Nucleus accumbens (tissue), 56 donors: Measurements from ENCODE around the gene ZKSCAN1.

Experiments used
- DNase-seq, 56 donors: peaks; one replicate each; lab custom pipeline; 2025; lab: John Stamatoyannopoulos, UW

ZKSCAN1 gene

DNA sequence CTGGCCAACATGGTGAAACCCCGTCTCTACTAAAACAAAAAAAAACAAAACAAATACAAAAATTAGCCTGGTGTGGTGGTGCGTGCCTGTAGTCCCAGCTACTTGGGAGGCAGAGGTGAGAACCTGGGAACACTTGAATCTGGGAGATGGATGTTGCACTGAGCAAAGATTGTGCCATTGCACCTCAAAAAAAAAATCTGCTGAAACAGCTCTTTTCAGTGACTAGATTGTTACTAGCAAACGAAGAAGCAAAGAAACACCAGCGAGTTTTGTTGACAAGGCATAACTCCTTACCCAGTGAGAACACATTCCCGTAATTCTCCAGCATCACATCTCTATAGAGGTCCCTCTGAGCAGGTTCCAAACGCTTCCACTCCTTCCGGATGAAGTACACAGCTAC is 59.4 kb downstream of the ZKSCAN1 start:
- DNase-seq: no peak

DNA sequence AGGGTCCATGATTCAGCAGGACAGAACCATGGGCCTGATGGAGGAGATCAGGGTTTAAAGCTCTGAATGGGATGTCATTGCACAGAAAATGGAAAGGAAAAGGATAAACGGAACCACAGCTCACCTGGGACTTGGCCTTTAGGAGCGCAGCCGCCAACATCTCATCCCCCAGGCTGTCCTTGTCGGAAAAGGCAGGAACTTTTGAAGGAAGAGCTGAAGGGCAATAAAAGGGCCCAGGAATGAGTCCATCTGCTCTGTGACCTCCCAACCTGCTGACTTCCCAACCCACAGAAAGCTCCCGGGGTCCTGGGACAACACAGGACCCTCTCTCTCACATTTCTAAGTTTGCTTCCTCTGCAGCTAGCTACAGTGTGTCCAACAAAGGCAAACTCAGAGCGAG is 60.0 kb downstream of the ZKSCAN1 start:
- DNase-seq: no peak

DNA sequence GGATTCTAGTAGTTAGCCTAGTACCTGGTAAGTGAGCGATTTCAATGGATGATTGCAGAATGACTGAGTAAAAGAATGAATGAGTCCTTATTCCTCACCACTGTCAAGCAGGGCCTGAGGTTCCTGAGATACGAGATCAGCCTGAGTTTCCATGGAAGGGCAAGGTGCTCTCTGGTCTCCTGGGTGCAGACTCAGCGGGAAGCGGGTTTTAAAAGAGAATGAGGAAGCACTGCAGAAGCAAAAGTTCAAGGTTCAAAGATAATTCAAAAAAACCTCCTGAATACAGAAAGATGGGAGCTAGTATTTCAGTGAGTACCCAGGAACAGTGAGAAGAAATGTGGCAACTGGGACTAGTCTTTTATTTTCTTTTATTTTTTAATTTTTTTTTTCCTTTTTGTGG is 61.8 kb downstream of the ZKSCAN1 start:
- no peak for DNase-seq

DNA sequence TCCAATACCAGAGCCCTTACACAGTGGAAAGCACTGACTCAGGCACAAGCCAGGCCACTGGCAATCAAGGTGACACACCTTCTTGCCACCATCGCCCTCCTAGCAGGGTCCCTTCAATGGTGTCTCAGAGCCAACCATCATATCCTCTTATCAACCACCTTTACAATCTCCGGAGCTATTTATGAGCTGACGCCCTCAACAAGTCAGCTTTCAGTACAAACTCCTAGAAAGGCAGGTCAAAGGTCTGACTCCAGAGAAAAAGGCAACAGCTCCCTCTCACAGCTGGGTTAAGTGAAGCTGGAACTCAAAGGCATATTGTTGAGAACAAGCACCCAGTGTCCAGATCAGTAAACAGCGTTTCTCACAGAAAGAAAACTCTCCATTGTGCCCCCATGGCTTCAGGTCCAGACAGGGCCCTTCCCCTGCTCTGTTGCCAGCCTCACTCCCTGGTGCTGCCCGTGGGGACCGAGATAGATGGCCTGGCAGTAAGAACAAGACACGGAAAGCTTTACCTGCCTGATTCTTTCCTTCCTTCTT is 63.7 kb downstream of the ZKSCAN1 start:
- DNase-seq: peak in 40 of 56 donors; percentile 2 to 80 (median 46)

DNA sequence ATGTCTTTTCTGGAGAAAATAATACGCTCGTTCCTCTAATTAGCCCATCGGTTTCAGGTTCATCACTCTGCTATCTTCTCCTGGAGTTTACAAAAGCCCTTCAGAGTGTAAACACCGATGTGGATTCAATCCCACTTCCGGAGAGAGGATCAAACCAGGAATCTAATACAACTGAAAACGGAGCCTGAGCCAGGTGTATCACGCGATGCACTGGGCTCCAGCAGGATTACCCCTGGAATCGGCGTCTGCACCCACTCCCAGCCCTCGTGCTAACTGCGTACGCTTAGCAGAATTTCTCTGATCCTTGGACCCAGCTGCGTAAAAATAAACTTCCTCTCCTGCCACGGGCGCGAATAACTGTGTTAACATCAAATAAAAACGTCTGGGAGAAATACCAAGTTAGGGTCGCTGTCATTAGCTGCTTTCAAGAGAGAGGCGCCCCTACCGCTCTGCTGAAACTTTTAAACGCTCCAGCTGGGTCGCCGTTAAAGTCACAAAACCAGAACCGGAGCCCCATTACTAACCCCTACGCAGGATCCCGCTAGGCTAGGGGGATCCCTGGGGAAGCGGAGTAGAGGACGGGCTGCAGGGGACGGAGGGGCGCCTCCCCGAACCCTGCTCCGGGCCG is 65.6 kb downstream of the ZKSCAN1 start:
- peak in 1 of 56 donors; percentile 41 for DNase-seq

DNA sequence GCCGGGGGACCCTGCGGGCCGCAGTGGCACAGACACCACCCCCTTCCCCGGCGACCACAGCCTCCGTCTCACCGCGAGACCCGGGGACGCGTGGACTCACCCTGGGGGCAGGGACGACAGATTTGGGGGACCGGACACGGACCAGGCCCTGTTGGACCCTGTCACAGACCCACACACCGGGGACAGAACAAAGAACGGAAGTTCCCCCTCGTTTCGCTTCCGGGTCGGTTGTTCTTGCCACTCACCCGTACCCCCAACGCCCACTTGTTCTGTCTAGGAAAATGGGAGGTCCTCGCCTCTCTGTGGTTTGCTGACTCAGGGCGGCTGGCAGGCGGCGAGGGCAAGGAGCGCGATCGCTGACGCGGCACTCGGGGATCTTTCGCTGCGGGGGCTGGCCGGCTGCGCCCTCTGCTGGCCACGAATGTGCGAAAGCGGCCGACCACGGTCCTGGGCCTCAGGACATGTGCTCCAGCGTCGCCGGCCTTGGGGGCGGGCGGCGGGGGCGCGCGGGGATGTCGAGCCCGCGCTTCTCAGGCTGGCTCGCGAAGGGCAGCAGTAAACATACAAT is 66.2 kb downstream of the ZKSCAN1 start, which contains the start of gene ZNF3:
ZNF3 (minus strand) TSS at position 189 of the 568 bp plus-strand sequence. CDS start 4,366 bp downstream, outside the sequence.
- peak; percentile 59 to 100 (median 98) for DNase-seq

DNA sequence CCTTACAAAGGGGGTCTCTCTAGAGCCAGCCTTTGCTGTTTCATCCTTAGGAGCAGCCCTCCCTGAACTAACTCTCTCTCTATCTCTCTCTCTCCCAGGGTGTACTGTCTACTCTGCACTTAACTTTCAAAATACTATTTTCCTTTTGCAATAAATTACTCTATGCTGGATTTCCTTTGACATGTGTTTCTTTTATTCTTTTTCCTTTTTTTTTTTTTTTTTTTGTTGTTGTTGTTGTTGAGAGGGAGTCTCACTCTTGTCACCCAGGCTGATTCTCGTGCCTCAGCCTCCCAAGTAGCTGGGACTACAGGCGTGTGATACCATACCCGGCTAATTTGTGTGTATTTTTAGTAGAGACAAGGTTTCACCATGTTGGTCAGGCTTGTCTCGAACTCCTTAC is 67.6 kb downstream of the ZKSCAN1 start:
- DNase-seq: no peak

DNA sequence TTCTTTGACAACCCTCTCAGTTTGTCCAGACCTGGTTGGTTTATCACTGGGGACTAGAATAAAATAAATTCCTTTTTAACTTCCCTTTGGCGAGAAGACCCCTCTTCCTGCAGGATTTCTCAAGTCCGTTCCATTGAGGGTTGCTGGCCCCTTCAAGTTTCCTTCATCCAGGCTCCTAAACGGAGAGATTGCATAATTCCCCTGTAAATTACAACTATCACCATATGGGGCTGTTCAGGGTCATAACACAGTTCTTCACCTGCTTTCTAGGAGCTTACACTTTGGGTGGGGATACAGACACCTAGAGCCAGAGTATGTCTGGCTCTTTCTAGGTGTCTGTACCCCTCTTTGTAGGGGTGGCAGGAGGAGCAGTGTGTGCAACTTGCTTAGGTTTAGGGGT is 70.1 kb downstream of the ZKSCAN1 start:
- DNase-seq: no peak

DNA sequence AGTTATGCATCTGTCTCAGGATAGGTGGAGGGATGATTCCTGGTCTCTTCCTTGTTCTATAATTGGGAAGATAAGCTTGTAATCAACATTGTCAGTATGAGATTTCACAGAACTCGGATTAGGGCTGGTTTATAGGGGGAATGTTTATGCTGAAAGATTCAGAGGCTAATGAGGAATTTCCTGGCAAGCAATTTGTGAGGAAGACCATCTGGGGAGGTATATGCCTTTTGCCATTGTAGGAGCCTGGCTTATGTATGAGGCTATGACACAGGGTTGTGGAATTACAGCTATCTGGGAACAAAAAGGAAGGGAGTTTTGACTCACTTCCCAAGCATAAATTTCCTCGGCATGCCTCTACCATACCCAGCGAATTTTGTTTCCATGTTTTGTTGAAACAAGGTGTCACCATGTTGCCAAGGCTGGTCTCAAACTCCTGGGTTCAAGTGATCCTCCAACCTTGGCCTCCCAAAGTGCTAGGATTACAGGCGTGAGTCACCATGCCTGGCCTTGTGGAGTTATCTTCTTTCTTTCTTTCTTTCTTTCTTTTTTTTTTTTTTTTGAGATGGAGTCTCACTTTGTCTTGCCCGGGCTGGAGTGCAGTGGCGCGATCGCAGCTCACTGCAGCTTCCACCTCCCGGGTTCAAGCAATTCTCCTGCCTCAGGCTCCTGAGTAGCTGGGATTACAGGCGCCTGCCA is 71.8 kb downstream of the ZKSCAN1 start:
- DNase-seq: no peak

DNA sequence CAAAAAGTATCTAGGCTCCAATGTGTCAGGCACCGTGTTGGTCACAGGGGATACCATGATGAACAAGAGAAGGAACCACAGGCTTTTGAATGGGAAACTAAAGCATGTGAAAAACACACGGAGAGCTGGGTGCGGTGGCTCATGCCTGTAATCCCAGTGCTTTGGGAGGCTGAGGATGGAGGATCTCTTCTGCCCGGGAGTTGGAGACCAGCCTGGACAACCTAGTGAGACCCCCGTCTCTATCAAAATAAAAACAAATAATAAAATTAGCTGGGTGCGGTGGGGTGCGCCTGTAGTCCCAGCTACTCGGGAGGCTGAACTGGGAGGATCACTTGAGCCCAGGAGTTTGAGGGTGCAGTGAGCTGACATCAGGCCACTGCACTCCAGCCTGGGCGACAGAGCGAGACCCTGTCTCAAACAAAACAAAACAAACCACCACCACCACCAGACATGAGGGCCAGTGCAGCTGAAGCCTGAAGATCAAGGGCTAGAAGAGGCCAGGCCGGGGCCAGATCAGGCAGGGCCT is 72.8 kb downstream of the ZKSCAN1 start:
- DNase-seq: peak in 2 of 56 donors; percentile 30 to 43

DNA sequence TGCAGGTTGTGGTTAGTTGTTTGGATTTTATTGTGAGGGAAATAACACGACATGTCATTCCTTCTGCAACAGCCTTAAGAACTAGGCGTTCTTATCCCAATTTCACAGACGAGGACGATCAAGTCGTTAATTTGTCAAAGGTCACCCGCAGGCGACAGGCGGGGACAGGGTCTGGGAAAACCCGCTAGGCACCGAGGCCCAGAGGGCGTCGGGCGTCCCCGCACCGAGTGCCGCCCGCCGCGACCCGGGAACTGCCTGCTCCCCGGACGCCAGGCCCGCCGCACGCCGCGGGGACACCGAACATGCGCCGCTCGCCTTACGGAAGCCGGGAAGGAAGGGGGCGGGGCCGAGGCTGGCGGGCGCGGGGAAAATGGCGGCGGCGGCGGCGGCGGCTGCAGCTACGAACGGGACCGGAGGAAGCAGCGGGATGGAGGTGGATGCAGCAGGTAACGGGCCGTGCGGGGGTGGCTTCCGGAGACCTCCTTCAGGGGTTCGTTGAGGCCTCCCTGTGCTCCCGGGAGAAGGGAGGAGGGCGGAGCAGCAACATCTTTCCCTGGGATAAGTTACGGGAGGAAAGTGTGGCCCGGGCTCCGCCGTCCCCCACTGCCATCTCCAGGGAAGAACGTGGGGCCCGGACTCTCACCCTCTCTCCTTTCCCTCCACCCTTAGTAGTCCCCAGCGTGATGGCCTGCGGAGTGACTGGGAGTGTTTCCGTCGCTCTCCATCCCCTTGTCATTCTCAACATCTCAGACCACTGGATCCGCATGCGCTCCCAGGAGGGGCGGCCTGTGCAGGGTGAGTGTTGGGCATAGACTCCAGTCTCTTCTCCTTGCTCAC is 73.4 kb downstream of the ZKSCAN1 start, which contains the start of gene COPS6:
COPS6 (plus strand) TSS at position 349 of the 837 bp plus-strand sequence; CDS start at position 371, 22 bp downstream.
- DNase-seq: peak in 54 of 56 donors; percentile 18 to 89 (median 68)

DNA sequence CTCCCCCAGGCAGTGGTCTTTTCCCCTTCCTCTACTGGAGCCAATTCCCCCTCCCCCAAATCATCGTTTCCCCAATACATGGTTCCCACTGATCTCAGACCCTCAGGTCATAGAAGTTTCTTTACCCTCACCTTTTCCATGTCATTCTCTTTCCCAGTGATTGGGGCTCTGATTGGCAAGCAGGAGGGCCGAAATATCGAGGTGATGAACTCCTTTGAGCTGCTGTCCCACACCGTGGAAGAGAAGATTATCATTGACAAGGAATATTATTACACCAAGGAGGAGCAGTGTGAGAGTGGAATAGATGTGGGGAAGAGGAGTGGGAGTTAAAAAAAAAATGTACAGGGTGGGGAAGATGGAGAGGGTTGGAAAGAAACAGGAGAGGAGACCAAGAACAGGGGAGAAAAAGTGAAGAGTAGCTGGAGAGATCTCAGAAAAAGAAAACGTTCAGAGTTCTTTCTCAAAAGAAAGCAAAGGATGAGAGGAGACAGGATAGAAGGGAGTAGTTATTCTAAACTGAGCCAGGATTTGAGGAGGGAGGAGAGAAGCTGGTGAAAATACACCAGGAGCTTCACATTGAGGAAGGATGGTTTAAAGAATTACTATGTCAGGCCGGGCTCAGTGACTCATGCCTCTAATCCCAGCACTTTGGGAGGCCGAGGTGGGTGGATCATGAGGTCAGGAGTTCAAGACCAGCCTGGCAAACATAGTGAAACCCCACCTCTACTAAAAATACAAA is 74.2 kb downstream of the ZKSCAN1 start:
- peak in 1 of 56 donors; percentile 14 for DNase-seq

DNA sequence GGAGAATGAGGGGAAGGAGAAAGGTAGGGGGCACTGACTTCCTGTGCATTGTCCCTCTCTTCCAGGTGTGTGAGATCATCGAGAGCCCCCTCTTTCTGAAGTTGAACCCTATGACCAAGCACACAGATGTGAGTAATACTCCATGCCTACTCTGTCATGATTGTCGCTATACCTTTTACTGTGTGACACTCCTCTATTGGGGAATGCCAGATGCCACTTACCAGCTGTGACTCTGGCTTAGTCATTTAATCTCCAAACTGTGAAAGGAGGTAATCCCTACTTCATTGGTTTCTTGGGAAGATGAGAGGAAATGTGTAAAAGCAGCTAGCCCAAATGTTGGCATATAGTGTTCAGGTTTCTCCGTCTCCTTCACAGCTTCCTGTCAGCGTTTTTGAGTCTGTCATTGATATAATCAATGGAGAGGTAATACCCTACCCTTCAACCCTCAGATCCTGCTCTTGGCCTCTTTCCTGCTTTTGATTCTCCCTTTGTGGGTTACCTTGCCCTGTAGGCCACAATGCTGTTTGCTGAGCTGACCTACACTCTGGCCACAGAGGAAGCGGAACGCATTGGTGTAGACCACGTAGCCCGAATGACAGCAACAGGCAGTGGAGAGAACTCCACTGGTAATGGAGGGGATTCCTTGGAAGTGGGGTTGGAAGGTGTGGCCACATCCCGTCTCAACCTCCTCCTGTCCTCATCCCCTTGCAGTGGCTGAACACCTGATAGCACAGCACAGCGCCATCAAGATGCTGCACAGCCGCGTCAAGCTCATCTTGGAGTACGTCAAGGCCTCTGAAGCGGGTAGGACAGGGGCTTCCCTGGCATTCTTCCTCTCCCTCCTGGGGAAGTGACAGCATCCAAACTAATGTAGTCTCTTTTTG is 75.4 kb downstream of the ZKSCAN1 start:
- DNase-seq: no peak
